AG04449 (cell line): ENCODE data around the gene FBXW10B.
"Not testable (repeated sequence)": the region's sequence is repeated elsewhere in the genome, so short reads cannot be mapped to it uniquely, and the experiment has no call there.

Experiments used
- CTCF ChIA-PET: fragments of 350-600 bp; formaldehyde crosslinking; extraction: SDS; loops from one replicate; lab custom pipeline; 2021; ENCODE audit warnings: antibody characterized with exemption; lab: Yijun Ruan, JAX
- POLR2A ChIA-PET: fragments of 400-600, 350-600 bp; formaldehyde crosslinking; extraction: SDS; loops from one replicate; lab custom pipeline; 2020; ENCODE audit warnings: antibody characterized with exemption, inconsistent platforms; lab: Yijun Ruan, JAX
- DNase-seq: peaks from one replicate; pipeline ENCODE4 v3.0.0-alpha.2; 2010; ENCODE audit warnings: low read depth, low spot score
- H3K4me3 ChIP-seq: 2 replicates; pipeline ENCODE4 v1.5.1; 2011; ENCODE audit warnings: low read depth, mild to moderate bottlenecking, control low read depth, low read length
- CTCF ChIP-seq: IDR thresholded peaks from one replicate; pipeline ENCODE4 v1.5.1; 2011; ENCODE audit warnings: mild to moderate bottlenecking, moderate library complexity, low read length, control low read depth, inconsistent platforms; ENCODE audit not compliant: insufficient read depth; ENCODE audit errors: missing control alignments

Gene FBXW10B

GRCh38 chr17:15619331-15620058 is at the start of gene FBXW10B:
FBXW10B (minus strand) TSS chr17:15619704; CDS start chr17:15619512, 192 bp downstream.
- CTCF ChIA-PET, H3K4me3 ChIP-seq, POLR2A ChIA-PET, DNase-seq: not testable (repeated sequence)

GRCh38 chr17:15663691-15664090 is 44.2 kb upstream of the FBXW10B start:
- ChIA-PET POLR2A (no interaction called here), CTCF (no interaction called here)

GRCh38 chr17:15663176-15663575 is 43.7 kb upstream of the FBXW10B start:
- no peak overlapping the region for H3K4me3 ChIP-seq
- ChIA-PET CTCF (no interaction called here), POLR2A (no interaction called here)
- no peak for DNase-seq
- no peak for TF ChIP-seq CTCF

More at GRCh38 chr17:15663691-15664090, 44.2 kb upstream of the FBXW10B start:
- no peak for TF ChIP-seq CTCF
- no peak overlapping the region for H3K4me3 ChIP-seq
- DNase-seq, result no peak

DNA sequence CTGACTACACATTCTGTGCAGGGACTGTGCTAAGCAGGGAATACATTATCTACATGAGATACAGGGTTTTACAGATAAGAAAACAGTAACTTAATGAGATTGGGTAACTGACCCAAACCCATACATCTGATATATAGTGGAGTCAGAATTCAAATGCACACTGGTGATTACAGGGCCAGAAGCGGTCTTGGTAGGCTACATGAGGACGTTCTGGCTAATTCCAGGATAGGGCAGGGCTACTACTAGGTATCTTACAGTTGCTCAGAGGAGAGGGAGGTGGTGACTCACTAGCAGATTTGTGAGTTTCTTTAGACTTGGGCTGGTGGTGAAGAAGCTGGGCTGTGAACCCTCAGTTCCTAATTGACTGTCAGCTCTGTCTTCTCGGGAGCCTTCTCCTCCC is 43.2 kb upstream of the FBXW10B start:
- no peak for TF ChIP-seq CTCF
- DNase-seq, result no peak
- H3K4me3 ChIP-seq, result no peak overlapping the region
- ChIA-PET POLR2A (no interaction called here), CTCF (no interaction called here)

- DNase-seq, result no peak
- POLR2A ChIA-PET, result no interaction called here
- H3K4me3 ChIP-seq, result no peak overlapping the region
- CTCF ChIA-PET, result no interaction called here
- no peak for TF ChIP-seq CTCF
Measured at GRCh38 chr17:15660077-15660476, 40.6 kb upstream of the FBXW10B start.

GRCh38 chr17:15659663-15660062 is 40.2 kb upstream of the FBXW10B start:
- POLR2A ChIA-PET, result no interaction called here
- no peak overlapping the region for H3K4me3 ChIP-seq
- no peak for DNase-seq
- TF ChIP-seq CTCF, result no peak
- CTCF ChIA-PET, result no interaction called here

GRCh38 chr17:15659236-15659635 is 39.7 kb upstream of the FBXW10B start:
- ChIA-PET POLR2A (no interaction called here), CTCF (no interaction called here)
- no peak overlapping the region for H3K4me3 ChIP-seq
- no peak for DNase-seq
- TF ChIP-seq CTCF, result no peak
